CD8-positive, alpha-beta memory T cell (primary cell): ENCODE data around the gene PLEKHM3. TPM values are rescaled to one million over a fixed set of nuclear protein-coding genes. Genes with fewer than 3 reads are reported as not detected.

Experiments used
- CTCF ChIA-PET: fragments of 350-600 bp; sonication (Branson Sonifier 250); formaldehyde crosslinking; loops from one replicate; lab custom pipeline; 2021; ENCODE audit warnings: antibody characterized with exemption; lab: Charles Lee
- POLR2A ChIA-PET: fragments of 350-600 bp; sonication (Branson Sonifier 250); formaldehyde crosslinking; loops from one replicate; lab custom pipeline; 2021; ENCODE audit warnings: antibody characterized with exemption; lab: Charles Lee
- DNase-seq, 5 donors: peaks; one replicate each; pipeline versions ENCODE4 v3.0.0 to v3.0.0-alpha.2; 2020 to 2022; ENCODE audit warnings: mixed read lengths in 1 of 5
- H3K27ac ChIP-seq: one replicate; pipeline ENCODE4 v1.7.0; 2013; ENCODE audit warnings: low read depth, mild to moderate bottlenecking, low read length, moderate library complexity
- H3K27me3 ChIP-seq: 2 replicates; pipeline ENCODE4 v1.7.0; 2013; ENCODE audit warnings: low read length, mild to moderate bottlenecking; ENCODE audit not compliant: insufficient read depth, poor library complexity, severe bottlenecking
- H3K36me3 ChIP-seq: 2 replicates; pipeline ENCODE4 v1.7.0; 2013; ENCODE audit warnings: mild to moderate bottlenecking, low read length, moderate library complexity; ENCODE audit not compliant: insufficient read depth
- H3K4me1 ChIP-seq: 2 replicates; pipeline ENCODE4 v1.7.0; 2013; ENCODE audit warnings: mild to moderate bottlenecking, low read length, moderate library complexity; ENCODE audit not compliant: insufficient read depth
- H3K4me3 ChIP-seq: 2 replicates; pipeline ENCODE4 v1.7.0; 2013; ENCODE audit warnings: mild to moderate bottlenecking, low read length
- H3K9me3 ChIP-seq: 2 replicates; pipeline ENCODE4 v1.7.0; 2013; ENCODE audit warnings: mild to moderate bottlenecking, low read length
- H3K27ac Mint-ChIP-seq, 8 donors: one replicate each; pipeline ENCODE4 v1.8.0; 2020 to 2021; ENCODE audit warnings: mixed read lengths in 8 of 8, mild to moderate bottlenecking in 6 of 8, inconsistent platforms in 3 of 8, moderate library complexity in 3 of 8
- H3K27me3 Mint-ChIP-seq, 2 donors: one replicate each; pipeline ENCODE4 v1.8.0; 2020 to 2021; ENCODE audit warnings: mixed read lengths in 2 of 2, mild to moderate bottlenecking in 1 of 2, moderate library complexity in 1 of 2
- H3K36me3 Mint-ChIP-seq, 3 donors: one replicate each; pipeline ENCODE4 v1.8.0; 2020 to 2021; ENCODE audit warnings: mixed read lengths in 3 of 3, inconsistent platforms in 1 of 3, mild to moderate bottlenecking in 1 of 3
- H3K4me1 Mint-ChIP-seq, 3 donors: one replicate each; pipeline ENCODE4 v1.8.0; 2020 to 2021; ENCODE audit warnings: mixed read lengths in 3 of 3, inconsistent platforms in 1 of 3, mild to moderate bottlenecking in 1 of 3
- H3K4me3 Mint-ChIP-seq, 7 donors: one replicate each; pipeline ENCODE4 v1.8.0; 2020 to 2021; ENCODE audit warnings: mixed read lengths in 7 of 7, mild to moderate bottlenecking in 6 of 7, moderate library complexity in 4 of 7, inconsistent platforms in 2 of 7
- H3K9me3 Mint-ChIP-seq, 5 donors: one replicate each; pipeline ENCODE4 v1.8.0; 2020 to 2022; ENCODE audit warnings: mixed read lengths in 5 of 5, mild to moderate bottlenecking in 3 of 5, moderate library complexity in 2 of 5, inconsistent platforms in 1 of 5
- polyA plus RNA-seq: library from polyadenylated mRNA; unstranded; fragments of 300-500 nt; fragmentation: Illumina TruSeq; gene quantifications from one replicate; pipeline ENCODE4 v1.2.3, GENCODE V29; 2021
- total RNA-seq, 2 experiments: library from RNA; stranded (reverse); gene quantifications; one replicate each; pipeline ENCODE4 v1.2.3, GENCODE V29; 2021

The PLEKHM3 gene
- total and polyA plus RNA-seq, 3 experiments from 2014 or later: 4.4 to 7.2 (median 6.9) TPM

GRCh38 chr2:207808119-207808518 is 217.2 kb downstream of the PLEKHM3 start:
- Mint-ChIP-seq H3K4me1 (no peaks in the 10 kb centered on the region), H3K36me3 (no peaks in the 10 kb centered on the region), H3K9me3 (no peaks in the 10 kb centered on the region), H3K27me3 (peaks cover 5 to 7% of the 10 kb centered on the region in 2 donors), H3K27ac (no peak overlapping the region), H3K4me3 (no peak overlapping the region)
- ChIA-PET CTCF (no interaction called here), POLR2A (no interaction called here)
- H3K4me3 ChIP-seq: no peak overlapping the region
- no peaks in the 10 kb centered on the region for H3K36me3 ChIP-seq
- H3K4me1 ChIP-seq: no peaks in the 10 kb centered on the region
- H3K9me3 ChIP-seq: no peaks in the 10 kb centered on the region
- no peak for DNase-seq
- H3K27me3 ChIP-seq: no peaks in the 10 kb centered on the region
- H3K27ac ChIP-seq: no peak overlapping the region

- POLR2A ChIA-PET: no interaction called here
- DNase-seq: no peak
- no peak overlapping the region for H3K27ac ChIP-seq
- peak overlapping the region in 1 of 8 donors; percentile 54 for H3K27ac Mint-ChIP-seq
- H3K4me1 ChIP-seq: no peaks in the 10 kb centered on the region
- no peaks in the 10 kb centered on the region for H3K9me3 ChIP-seq
- no peak overlapping the region for H3K4me3 Mint-ChIP-seq
- H3K4me1 Mint-ChIP-seq: no peaks in the 10 kb centered on the region
- peaks cover 5 to 7% of the 10 kb centered on the region in 2 donors for H3K27me3 Mint-ChIP-seq
- H3K4me3 ChIP-seq: no peak overlapping the region
- H3K9me3 Mint-ChIP-seq: no peaks in the 10 kb centered on the region
- H3K36me3 Mint-ChIP-seq: no peaks in the 10 kb centered on the region
- no peaks in the 10 kb centered on the region for H3K27me3 ChIP-seq
- CTCF ChIA-PET: no interaction called here
- no peaks in the 10 kb centered on the region for H3K36me3 ChIP-seq
These were observed 217.8 kb downstream of the PLEKHM3 start for GRCh38 chr2:207807516-207807915.

DNA sequence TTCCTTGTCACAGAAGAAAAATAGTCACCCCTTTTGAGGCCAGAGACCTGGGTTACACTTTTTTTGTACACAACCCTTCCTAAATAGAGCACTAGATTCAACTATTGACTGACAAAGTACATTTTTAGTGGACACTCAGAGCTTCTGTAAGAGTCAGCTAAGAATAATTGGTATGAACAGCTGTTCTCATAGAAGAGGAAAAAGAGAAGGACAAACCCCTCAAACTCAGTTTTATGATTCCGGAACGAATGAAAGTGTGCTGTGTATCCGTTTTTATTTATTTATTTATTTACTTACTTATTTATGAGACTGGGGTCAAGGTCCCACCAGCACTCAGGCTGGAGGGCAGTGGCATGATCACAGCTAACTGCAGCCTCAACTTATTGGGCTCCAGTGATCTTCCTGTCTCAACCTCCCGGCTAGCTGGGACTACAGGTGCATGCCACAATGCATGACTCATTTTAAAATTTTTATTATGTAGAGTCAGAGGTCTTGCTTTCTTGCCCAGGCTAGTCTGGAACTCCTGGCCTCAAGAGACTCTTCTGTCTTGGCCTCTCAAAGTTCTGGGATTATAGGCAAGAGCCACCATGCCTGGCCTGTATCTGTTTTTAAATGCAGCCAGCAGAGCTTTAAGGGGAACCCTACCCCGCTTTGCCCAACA is 219.6 kb downstream of the PLEKHM3 start:
- no peak overlapping the region for H3K27ac ChIP-seq
- Mint-ChIP-seq H3K4me1 (peaks cover 0 to 4% (median 0%) of the 10 kb centered on the region in 3 donors), H3K27me3 (peaks cover 5 to 7% of the 10 kb centered on the region in 2 donors), H3K36me3 (no peaks in the 10 kb centered on the region), H3K4me3 (no peak overlapping the region), H3K9me3 (no peaks in the 10 kb centered on the region), H3K27ac (no peak overlapping the region)
- no peaks in the 10 kb centered on the region for H3K9me3 ChIP-seq
- H3K36me3 ChIP-seq: no peaks in the 10 kb centered on the region
- ChIA-PET POLR2A (no interaction called here), CTCF (no interaction called here)
- H3K4me3 ChIP-seq: no peak overlapping the region
- DNase-seq: no peak
- no peaks in the 10 kb centered on the region for H3K27me3 ChIP-seq
- no peaks in the 10 kb centered on the region for H3K4me1 ChIP-seq

GRCh38 chr2:207802650-207803049 is 222.7 kb downstream of the PLEKHM3 start:
- ChIA-PET CTCF (no interaction called here), POLR2A (no interaction called here)
- Mint-ChIP-seq H3K4me3 (no peak overlapping the region), H3K27ac (no peak overlapping the region), H3K27me3 (peaks cover 0 to 5% of the 10 kb centered on the region in 2 donors), H3K36me3 (no peaks in the 10 kb centered on the region), H3K9me3 (no peaks in the 10 kb centered on the region), H3K4me1 (peaks cover 0 to 4% (median 0%) of the 10 kb centered on the region in 3 donors)
- Histone ChIP-seq H3K27me3 (no peaks in the 10 kb centered on the region), H3K27ac (no peak overlapping the region), H3K36me3 (no peaks in the 10 kb centered on the region), H3K4me1 (no peaks in the 10 kb centered on the region), H3K9me3 (no peaks in the 10 kb centered on the region), H3K4me3 (no peak overlapping the region)
- DNase-seq: no peak

DNA sequence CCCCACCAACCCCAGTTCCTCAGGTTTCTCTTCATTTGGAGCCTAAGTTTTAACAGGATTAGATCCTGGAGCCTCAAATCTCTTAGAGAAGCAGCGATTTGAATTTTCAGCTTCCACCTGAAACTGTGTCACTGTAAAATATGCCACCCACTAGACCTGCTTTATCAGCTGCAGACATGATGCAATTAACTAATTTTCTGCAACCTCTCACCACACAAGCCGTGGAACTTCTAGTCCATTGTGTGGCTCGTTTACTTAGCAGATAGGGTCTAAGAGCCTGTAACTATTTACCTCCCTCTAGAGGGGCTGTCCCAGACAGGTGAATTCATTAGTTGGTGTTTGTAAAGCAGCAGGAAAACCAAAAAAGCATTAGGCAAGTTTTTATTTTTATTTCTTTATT is 224.1 kb downstream of the PLEKHM3 start:
- ChIA-PET POLR2A (no interaction called here), CTCF (no interaction called here)
- peaks cover 0 to 4% (median 0%) of the 10 kb centered on the region in 3 donors for H3K4me1 Mint-ChIP-seq
- no peaks in the 10 kb centered on the region for H3K36me3 Mint-ChIP-seq
- H3K27me3 Mint-ChIP-seq: peaks cover 0 to 2% of the 10 kb centered on the region in 2 donors
- no peaks in the 10 kb centered on the region for H3K9me3 Mint-ChIP-seq
- no peak overlapping the region for H3K4me3 Mint-ChIP-seq
- H3K27ac Mint-ChIP-seq: no peak overlapping the region
- Histone ChIP-seq H3K36me3 (no peaks in the 10 kb centered on the region), H3K4me1 (no peaks in the 10 kb centered on the region), H3K9me3 (no peaks in the 10 kb centered on the region), H3K27me3 (no peaks in the 10 kb centered on the region), H3K27ac (no peak overlapping the region), H3K4me3 (no peak overlapping the region)
- DNase-seq: no peak

GRCh38 chr2:207796585-207797350 is 228.6 kb downstream of the PLEKHM3 start:
- H3K27me3 Mint-ChIP-seq: peaks cover 4 to 21% of the 10 kb centered on the region in 2 donors
- Histone ChIP-seq H3K27me3 (no peaks in the 10 kb centered on the region), H3K9me3 (no peaks in the 10 kb centered on the region), H3K4me1 (no peaks in the 10 kb centered on the region), H3K27ac (no peak overlapping the region), H3K36me3 (no peaks in the 10 kb centered on the region), H3K4me3 (no peak overlapping the region)
- H3K27ac Mint-ChIP-seq: no peak overlapping the region
- CTCF ChIA-PET: no interaction called here
- H3K4me1 Mint-ChIP-seq: peaks cover 0 to 3% (median 0%) of the 10 kb centered on the region in 3 donors
- H3K9me3 Mint-ChIP-seq: peaks cover 0 to 2% (median 0%) of the 10 kb centered on the region in 5 donors
- H3K36me3 Mint-ChIP-seq: no peaks in the 10 kb centered on the region
- DNase-seq: no peak
- no peak overlapping the region for H3K4me3 Mint-ChIP-seq
- POLR2A ChIA-PET: no interaction called here

DNA sequence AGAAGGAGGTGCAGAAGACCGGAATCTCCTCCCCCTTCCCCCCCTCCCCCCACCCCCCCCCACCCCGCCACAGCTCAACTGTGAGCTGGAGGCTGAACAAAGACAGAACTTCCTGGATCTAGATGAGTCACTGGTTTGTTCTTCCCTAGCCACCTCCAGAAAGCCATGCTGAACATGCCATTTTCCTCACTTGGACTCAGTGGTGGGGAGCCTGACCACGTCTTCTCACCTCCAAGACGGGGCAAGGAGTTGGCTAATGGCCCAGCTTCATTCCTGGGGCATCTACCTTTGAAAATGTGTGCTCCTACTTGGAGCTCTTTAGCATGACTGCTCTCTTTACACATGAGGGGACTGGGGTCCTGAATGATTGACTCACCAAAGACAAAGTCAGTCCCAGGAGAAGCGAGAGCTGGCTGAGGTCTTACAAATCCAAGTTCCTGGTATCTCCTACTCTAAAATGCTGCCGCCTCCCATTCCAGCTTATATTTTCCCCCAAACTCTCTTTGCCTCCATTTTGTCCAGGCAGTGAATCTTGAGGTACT is 233.0 kb downstream of the PLEKHM3 start:
- Histone ChIP-seq H3K36me3 (no peaks in the 10 kb centered on the region), H3K4me3 (no peak overlapping the region), H3K9me3 (no peaks in the 10 kb centered on the region), H3K4me1 (no peaks in the 10 kb centered on the region), H3K27me3 (no peaks in the 10 kb centered on the region), H3K27ac (peak overlapping the region; percentile 54)
- no peaks in the 10 kb centered on the region for H3K36me3 Mint-ChIP-seq
- no peak overlapping the region for H3K27ac Mint-ChIP-seq
- POLR2A ChIA-PET: interaction anchor here (0.5 kb wide), 1 partner anchor 74 kb away, joined by 3 read pairs; no protein-coding TSS in a partner anchor
- H3K27me3 Mint-ChIP-seq: peaks cover 4 to 41% of the 10 kb centered on the region in 2 donors
- CTCF ChIA-PET: no interaction called here
- H3K4me3 Mint-ChIP-seq: peak overlapping the region in 1 of 7 donors; percentile 32
- no peak for DNase-seq
- peaks cover 0 to 2% (median 0%) of the 10 kb centered on the region in 5 donors for H3K9me3 Mint-ChIP-seq
- peaks cover 0 to 1% (median 0%) of the 10 kb centered on the region in 3 donors for H3K4me1 Mint-ChIP-seq
